HUES64 (cell line): ENCODE data around the gene RHOC.
A peak's percentile ranks its signal among the peaks of the same experiment; 100 is the strongest.

Experiments
- H3K27ac ChIP-seq: 2 replicates; pipeline ENCODE4 v1.7.0; 2013; ENCODE audit warnings: low read depth, low read length, inconsistent platforms
- H3K27me3 ChIP-seq: 2 replicates; pipeline ENCODE4 v1.6.1; 2013; ENCODE audit warnings: mild to moderate bottlenecking, low read length; ENCODE audit not compliant: insufficient read depth
- H3K36me3 ChIP-seq: 2 replicates; pipeline ENCODE4 v1.6.1; 2013; ENCODE audit warnings: mild to moderate bottlenecking, low read length; ENCODE audit not compliant: insufficient read depth
- H3K4me1 ChIP-seq: 2 replicates; pipeline ENCODE4 v1.6.1; 2013; ENCODE audit warnings: mild to moderate bottlenecking, low read length, moderate library complexity; ENCODE audit not compliant: insufficient read depth
- H3K4me3 ChIP-seq: 2 replicates; pipeline ENCODE4 v1.5.1; 2013; ENCODE audit warnings: mild to moderate bottlenecking, low read length, moderate library complexity
- H3K9ac ChIP-seq: 2 replicates; pipeline ENCODE4 v1.6.1; 2013; ENCODE audit warnings: mild to moderate bottlenecking, low read depth, low read length
- H3K9me3 ChIP-seq: 2 replicates; pipeline ENCODE4 v1.6.1; 2013; ENCODE audit warnings: low read depth, low read length; ENCODE audit not compliant: insufficient read depth
- WGBS: fragments of 150-250, 120-280 bp; methylation state at CpG from one replicate; pipeline ENCODE4 v1.1.7; 2013; ENCODE audit warnings: missing lambda C conversion rate; 5-methylcytosine and 5-hydroxymethylcytosine counted together

The RHOC gene

GRCh38 chr1:112700290-112701226 lies 6.4 kb downstream of the RHOC start:
- no peak overlapping the region for H3K9ac ChIP-seq
- no peaks in the 10 kb centered on the region for H3K9me3 ChIP-seq
- H3K4me1 ChIP-seq: peaks cover 43% of the 10 kb centered on the region
- peak overlapping the region; percentile 65; the same call in 1 of the 2 replicates for H3K27ac ChIP-seq
- H3K36me3 ChIP-seq: peaks cover 48% of the 10 kb centered on the region
- WGBS: 28% methylated on average over 7 of the region's 7 CpGs
- H3K4me3 ChIP-seq: 0 out of 2 replicates have a peak overlapping the region, but pooled peaks have one; percentile 12
- peaks cover 3% of the 10 kb centered on the region; the same call in 1 of the 2 replicates for H3K27me3 ChIP-seq

- 92% methylated on average over 13 of the region's 13 CpGs for WGBS
- peaks cover 3% of the 10 kb centered on the region; the same call in 1 of the 2 replicates for H3K27me3 ChIP-seq
- peak overlapping the region; percentile 30; the same call in 1 of the 2 replicates for H3K27ac ChIP-seq
- H3K36me3 ChIP-seq: peaks cover 58% of the 10 kb centered on the region
- no peak overlapping the region for H3K4me3 ChIP-seq
- H3K4me1 ChIP-seq: peaks cover 36% of the 10 kb centered on the region
- no peak overlapping the region for H3K9ac ChIP-seq
- H3K9me3 ChIP-seq: no peaks in the 10 kb centered on the region
Observed at GRCh38 chr1:112699425-112700144, 7.3 kb downstream of the RHOC start.

GRCh38 chr1:112698366-112699310 lies 8.3 kb downstream of the RHOC start:
- no peak overlapping the region for H3K27ac ChIP-seq
- H3K4me3 ChIP-seq: no peak overlapping the region
- H3K9ac ChIP-seq: no peak overlapping the region
- H3K27me3 ChIP-seq: peaks cover 3% of the 10 kb centered on the region; the same call in 1 of the 2 replicates
- 75% methylated on average over 17 of the region's 17 CpGs for WGBS
- H3K4me1 ChIP-seq: peaks cover 28% of the 10 kb centered on the region
- H3K36me3 ChIP-seq: peaks cover 67% of the 10 kb centered on the region
- H3K9me3 ChIP-seq: no peaks in the 10 kb centered on the region

GRCh38 chr1:112697781-112698201 lies 9.1 kb downstream of the RHOC start:
- peaks cover 70% of the 10 kb centered on the region for H3K36me3 ChIP-seq
- H3K4me3 ChIP-seq: no peak overlapping the region
- H3K9me3 ChIP-seq: no peaks in the 10 kb centered on the region
- H3K27ac ChIP-seq: no peak overlapping the region
- 96% methylated on average over 9 of the region's 9 CpGs for WGBS
- peaks cover 27% of the 10 kb centered on the region for H3K4me1 ChIP-seq
- H3K9ac ChIP-seq: no peak overlapping the region
- H3K27me3 ChIP-seq: peaks cover 3% of the 10 kb centered on the region; the same call in 1 of the 2 replicates

- 91% methylated on average over 7 of the region's 7 CpGs for WGBS
- no peaks in the 10 kb centered on the region for H3K9me3 ChIP-seq
- H3K4me3 ChIP-seq: no peak overlapping the region
- peaks cover 27% of the 10 kb centered on the region for H3K4me1 ChIP-seq
- peaks cover 73% of the 10 kb centered on the region for H3K36me3 ChIP-seq
- no peak overlapping the region for H3K9ac ChIP-seq
- H3K27me3 ChIP-seq: peaks cover 3% of the 10 kb centered on the region; the same call in 1 of the 2 replicates
- no peak overlapping the region for H3K27ac ChIP-seq
Observed at GRCh38 chr1:112696578-112697314, 10.2 kb downstream of the RHOC start.

- no peaks in the 10 kb centered on the region for H3K9me3 ChIP-seq
- H3K27ac ChIP-seq: no peak overlapping the region
- peaks cover 3% of the 10 kb centered on the region; the same call in 1 of the 2 replicates for H3K27me3 ChIP-seq
- WGBS: 92% methylated on average over 9 of the region's 9 CpGs
- peaks cover 18% of the 10 kb centered on the region for H3K4me1 ChIP-seq
- H3K9ac ChIP-seq: no peak overlapping the region
- H3K36me3 ChIP-seq: peaks cover 79% of the 10 kb centered on the region
- H3K4me3 ChIP-seq: no peak overlapping the region
Observed at GRCh38 chr1:112695276-112695675, 11.7 kb downstream of the RHOC start.

GRCh38 chr1:112694363-112694929 lies 12.5 kb downstream of the RHOC start:
- H3K4me1 ChIP-seq: peaks cover 10% of the 10 kb centered on the region; the same call in 1 of the 2 replicates
- no peaks in the 10 kb centered on the region for H3K27me3 ChIP-seq
- H3K36me3 ChIP-seq: peaks cover 75% of the 10 kb centered on the region
- 94% methylated on average over 15 of the region's 15 CpGs for WGBS
- no peak overlapping the region for H3K4me3 ChIP-seq
- H3K27ac ChIP-seq: no peak overlapping the region
- no peaks in the 10 kb centered on the region for H3K9me3 ChIP-seq
- H3K9ac ChIP-seq: no peak overlapping the region

- H3K9me3 ChIP-seq: no peaks in the 10 kb centered on the region
- no peak overlapping the region for H3K4me3 ChIP-seq
- no peak overlapping the region for H3K9ac ChIP-seq
- H3K36me3 ChIP-seq: peaks cover 74% of the 10 kb centered on the region
- H3K27ac ChIP-seq: no peak overlapping the region
- 85% methylated on average over 6 of the region's 6 CpGs for WGBS
- no peaks in the 10 kb centered on the region for H3K27me3 ChIP-seq
- H3K4me1 ChIP-seq: peaks cover 5% of the 10 kb centered on the region; the same call in 1 of the 2 replicates
Observed at GRCh38 chr1:112693821-112694220, 13.1 kb downstream of the RHOC start.

GRCh38 chr1:112692681-112693080 lies 14.2 kb downstream of the RHOC start:
- 93% methylated on average over 5 of the region's 5 CpGs for WGBS
- Histone ChIP-seq H3K9me3 (no peaks in the 10 kb centered on the region), H3K9ac (no peak overlapping the region), H3K4me1 (no peaks in the 10 kb centered on the region), H3K36me3 (peaks cover 65% of the 10 kb centered on the region), H3K27me3 (no peaks in the 10 kb centered on the region), H3K4me3 (no peak overlapping the region), H3K27ac (no peak overlapping the region)

- H3K27me3 ChIP-seq: no peaks in the 10 kb centered on the region
- no peaks in the 10 kb centered on the region for H3K4me1 ChIP-seq
- H3K4me3 ChIP-seq: no peak overlapping the region
- no peaks in the 10 kb centered on the region for H3K9me3 ChIP-seq
- no peak overlapping the region for H3K9ac ChIP-seq
- 90% methylated on average over 11 of the region's 11 CpGs for WGBS
- peaks cover 47% of the 10 kb centered on the region for H3K36me3 ChIP-seq
- no peak overlapping the region for H3K27ac ChIP-seq
Observed at GRCh38 chr1:112689842-112690237, 17.1 kb downstream of the RHOC start.
